H1 (cell line): ENCODE measurements around the gene APBA2. TPM values are rescaled to one million over a fixed set of nuclear protein-coding genes. Genes with fewer than 3 reads are reported as not detected.

ENCODE experiments used
- CTCF ChIA-PET: fragments of 300-600 bp; sonication (Branson Sonifier 250); formaldehyde crosslinking; loops from one replicate; lab custom pipeline; 2021; ENCODE audit not compliant: partially characterized antibody; lab: Charles Lee
- POLR2A ChIA-PET: fragments of 300-600 bp; sonication (Branson Sonifier 250); formaldehyde crosslinking; loops from one replicate; lab custom pipeline; 2021; ENCODE audit warnings: inconsistent platforms; ENCODE audit not compliant: partially characterized antibody; lab: Charles Lee
- DNase-seq, 2 experiments: peaks; one replicate each; pipeline versions ENCODE4 v3.0.0 to v3.0.0-alpha.2; 2010 to 2022; ENCODE audit warnings: low spot score in 2 of 2, low read depth in 1 of 2, mixed read lengths in 1 of 2
- FAIRE-seq: peaks from 2 replicates; lab custom pipeline; 2011; peaks lifted over from hg19 to GRCh38; lab: Jason Lieb, UNC
- H2AFZ ChIP-seq: 2 replicates; pipeline ENCODE4 v1.8.1; 2012; ENCODE audit warnings: low read length, inconsistent platforms
- H2AK5ac ChIP-seq: 2 replicates; pipeline ENCODE4 v1.6.1; 2013; ENCODE audit warnings: low read depth, low read length
- H2BK120ac ChIP-seq: replicated peaks from 2 replicates; pipeline ENCODE3; 2013; ENCODE audit warnings: low read depth, low read length, inconsistent platforms
- H2BK12ac ChIP-seq: 2 replicates; pipeline ENCODE4 v1.6.1; 2013; ENCODE audit warnings: low read depth, low read length
- H2BK15ac ChIP-seq: 2 replicates; pipeline ENCODE4 v1.6.1; 2013; ENCODE audit warnings: low read length
- H2BK20ac ChIP-seq: 2 replicates; pipeline ENCODE4 v1.6.1; 2013; ENCODE audit warnings: low read length
- H2BK5ac ChIP-seq: 2 replicates; pipeline ENCODE4 v1.6.1; 2013; ENCODE audit warnings: low read depth, low read length
- H3K14ac ChIP-seq: 2 replicates; pipeline ENCODE4 v1.6.1; 2013; ENCODE audit warnings: inconsistent platforms; ENCODE audit not compliant: insufficient read length
- H3K18ac ChIP-seq: 2 replicates; pipeline ENCODE4 v1.6.1; 2013; ENCODE audit warnings: low read length; ENCODE audit errors: extremely low read depth
- H3K23ac ChIP-seq: 2 replicates; pipeline ENCODE4 v1.6.1; 2013; ENCODE audit warnings: inconsistent platforms; ENCODE audit not compliant: insufficient read length
- H3K23me2 ChIP-seq: 2 replicates; pipeline ENCODE4 v1.6.1; 2013; ENCODE audit warnings: low read depth, low read length
- H3K27ac ChIP-seq: 2 replicates; pipeline ENCODE4 v1.6.1; 2011; ENCODE audit warnings: low read depth, low read length, inconsistent platforms
- H3K27me3 ChIP-seq, 4 experiments: replicated peaks in 1 of 4; 1 replicate in 1 of 4; 2 replicates in 3 of 4; pipeline versions ENCODE4 v1.6.1 to v1.8.1; 2011 to 2013; ENCODE audit warnings: low read length in 3 of 4, mild to moderate bottlenecking in 3 of 4, inconsistent platforms in 2 of 4, mixed read lengths in 2 of 4, moderate library complexity in 1 of 4; ENCODE audit not compliant: control insufficient read depth in 3 of 4, insufficient read depth in 3 of 4; ENCODE audit errors: extremely low read depth in 1 of 4
- H3K36me3 ChIP-seq, 4 experiments: 2 replicates each; pipeline versions ENCODE4 v1.6.1 to v1.8.1; 2011 to 2013; ENCODE audit warnings: mild to moderate bottlenecking in 4 of 4, low read length in 3 of 4, moderate library complexity in 2 of 4, control low read depth in 1 of 4, inconsistent platforms in 1 of 4; ENCODE audit not compliant: insufficient read depth in 4 of 4, control insufficient read depth in 2 of 4
- H3K4ac ChIP-seq: replicated peaks from 2 replicates; pipeline ENCODE3; 2013; ENCODE audit warnings: low read length, low read depth, mixed read lengths, inconsistent platforms; ENCODE audit not compliant: insufficient read length
- H3K4me1 ChIP-seq, 4 experiments: replicated peaks in 1 of 4; 1 replicate in 1 of 4; 2 replicates in 3 of 4; pipeline versions ENCODE4 v1.6.1 to v1.8.1; 2011 to 2013; ENCODE audit warnings: low read length in 3 of 4, inconsistent platforms in 2 of 4, mixed read lengths in 1 of 4; ENCODE audit not compliant: insufficient read depth in 4 of 4, control insufficient read depth in 3 of 4
- H3K4me2 ChIP-seq, 2 experiments: 2 replicates each; pipeline versions ENCODE4 v1.6.1 to v1.8.1; 2011 to 2013; ENCODE audit warnings: low read depth in 2 of 2, low read length in 2 of 2, control low read depth in 1 of 2, inconsistent platforms in 1 of 2, mild to moderate bottlenecking in 1 of 2; ENCODE audit not compliant: insufficient read depth in 1 of 2
- H3K4me3 ChIP-seq, 4 experiments: fragments of 200-600, 300-600 bp in 1 of 4; sonication (generic), shearing (Covaris generic), sonication (Bioruptor Twin) in 1 of 4; 2 replicates each; pipeline versions ENCODE4 v1.5.1 to v1.8.1; 2011 to 2016; ENCODE audit warnings: low read length in 4 of 4, low read depth in 3 of 4, control low read depth in 2 of 4, inconsistent platforms in 2 of 4, mild to moderate bottlenecking in 2 of 4, mixed read lengths in 1 of 4, moderate library complexity in 1 of 4; ENCODE audit not compliant: insufficient read depth in 2 of 4; ENCODE audit errors: extremely low read depth in 1 of 4
- H3K56ac ChIP-seq: replicated peaks from 2 replicates; pipeline ENCODE3; 2013; ENCODE audit warnings: low read depth, mild to moderate bottlenecking, mixed read lengths, low read length, inconsistent platforms; ENCODE audit not compliant: insufficient read length
- H3K79me1 ChIP-seq: 2 replicates; pipeline ENCODE4 v1.6.1; 2013; ENCODE audit warnings: low read depth, low read length, control low read depth
- H3K79me2 ChIP-seq, 2 experiments: 2 replicates each; pipeline versions ENCODE4 v1.6.1 to v1.8.1; 2012 to 2013; ENCODE audit warnings: low read length in 2 of 2, mild to moderate bottlenecking in 2 of 2, inconsistent platforms in 1 of 2; ENCODE audit not compliant: insufficient read depth in 2 of 2, control insufficient read depth in 1 of 2
- H3K9ac ChIP-seq, 4 experiments: replicated peaks in 1 of 4; 1 replicate in 1 of 4; 2 replicates in 3 of 4; pipeline versions ENCODE4 v1.6.1 to v1.8.1; 2011 to 2013; ENCODE audit warnings: low read depth in 3 of 4, low read length in 3 of 4, control low read depth in 2 of 4, mild to moderate bottlenecking in 2 of 4, moderate library complexity in 2 of 4, inconsistent platforms in 1 of 4; ENCODE audit errors: extremely low read depth in 1 of 4
- H3K9me3 ChIP-seq, 2 experiments: 2 replicates each; pipeline versions ENCODE4 v1.6.1 to v1.8.1; 2012 to 2013; ENCODE audit warnings: mild to moderate bottlenecking in 2 of 2, moderate library complexity in 2 of 2, control low read depth in 1 of 2, inconsistent platforms in 1 of 2, low read depth in 1 of 2, low read length in 1 of 2, mixed read lengths in 1 of 2; ENCODE audit not compliant: insufficient read depth in 2 of 2
- H4K20me1 ChIP-seq, 2 experiments: replicated peaks in 1 of 2; 2 replicates each; pipeline versions ENCODE3 to v1.8.1; 2011 to 2013; ENCODE audit warnings: inconsistent platforms in 2 of 2, low read length in 2 of 2, mild to moderate bottlenecking in 1 of 2; ENCODE audit not compliant: insufficient read depth in 2 of 2, control insufficient read depth in 1 of 2
- H4K5ac ChIP-seq: 2 replicates; pipeline ENCODE4 v1.6.1; 2013; ENCODE audit warnings: low read length, low read depth, mixed read lengths, inconsistent platforms; ENCODE audit not compliant: insufficient read length
- H4K8ac ChIP-seq: 2 replicates; pipeline ENCODE4 v1.8.0; 2013; ENCODE audit warnings: mild to moderate bottlenecking, moderate library complexity, low read length, inconsistent platforms; ENCODE audit not compliant: insufficient read depth; ENCODE audit errors: extremely low read depth
- H4K91ac ChIP-seq: replicated peaks from 2 replicates; pipeline ENCODE3; 2013; ENCODE audit warnings: low read length, mixed read lengths, inconsistent platforms; ENCODE audit not compliant: insufficient read length
- BACH1 ChIP-seq: IDR thresholded peaks from 2 replicates; pipeline ENCODE4 v1.6.1; 2012; ENCODE audit warnings: low read length, improper control_type of control experiment
- CBX5 ChIP-seq: fragments of 300-800, 300-1000 bp; sonication (generic); IDR thresholded peaks from 2 replicates; pipeline ENCODE4 v1.7.1; 2016; ENCODE audit warnings: antibody characterized with exemption, low read length, low read depth
- CHD1 ChIP-seq: IDR thresholded peaks from 2 replicates; pipeline ENCODE4 v1.6.1; 2012; ENCODE audit warnings: low read depth, low read length, improper control_type of control experiment
- CTCF ChIP-seq, 3 experiments: IDR thresholded peaks; 1 replicate in 2 of 3; 2 replicates in 1 of 3; pipeline versions ENCODE4 v1.5.1 to v1.6.1; 2011; ENCODE audit warnings: low read length in 3 of 3, mild to moderate bottlenecking in 3 of 3, inconsistent platforms in 2 of 3, low read depth in 1 of 3, moderate library complexity in 1 of 3; ENCODE audit not compliant: insufficient read depth in 1 of 3; ENCODE audit errors: control extremely low read depth in 1 of 3
- EGR1 ChIP-seq: IDR thresholded peaks from 2 replicates; pipeline ENCODE4 v1.6.1; 2011; ENCODE audit warnings: low read depth, low read length, borderline replicate concordance
- HDAC2 ChIP-seq, 2 experiments: fragments of 300-600 bp in 1 of 2; sonication (generic) in 1 of 2; IDR thresholded peaks; 2 replicates each; pipeline ENCODE4 v1.6.1; 2011 to 2012; ENCODE audit warnings: low read depth in 2 of 2, low read length in 2 of 2, mild to moderate bottlenecking in 2 of 2, moderate library complexity in 2 of 2, borderline replicate concordance in 1 of 2, inconsistent platforms in 1 of 2
- RAD21 ChIP-seq, 2 experiments: IDR thresholded peaks in 1 of 2; conservative IDR thresholded peaks in 1 of 2; 2 replicates each; pipeline ENCODE4 v1.6.1; 2011; ENCODE audit warnings: low read depth in 2 of 2, low read length in 2 of 2, improper control_type of control experiment in 1 of 2, inconsistent platforms in 1 of 2, mild to moderate bottlenecking in 1 of 2, moderate library complexity in 1 of 2
- TCF12 ChIP-seq: IDR thresholded peaks from 2 replicates; pipeline ENCODE4 v1.6.1; 2011; ENCODE audit warnings: low read depth, mild to moderate bottlenecking, low read length
- TEAD4 ChIP-seq: IDR thresholded peaks from 2 replicates; pipeline ENCODE4 v1.6.1; 2012; ENCODE audit warnings: low read depth, low read length, inconsistent platforms, mixed read lengths
- WGBS, 2 experiments: shearing (Covaris generic) in 1 of 2; methylation state at CpG; one replicate each; pipeline versions ENCODE4 v1.1.6 to v1.1.7; 2013 to 2015; ENCODE audit warnings: low lambda C conversion rate in 2 of 2, mixed read lengths in 2 of 2, inconsistent platforms in 1 of 2, low coverage in 1 of 2, missing lambda C conversion rate in 1 of 2; ENCODE audit not compliant: insufficient replicate concordance in 2 of 2, insufficient coverage in 1 of 2, insufficient read length in 1 of 2; ENCODE audit errors: extremely low coverage in 1 of 2, missing lambda C conversion rate in 1 of 2; 5-methylcytosine and 5-hydroxymethylcytosine counted together
- polyA plus RNA-seq, 7 experiments: library from polyadenylated mRNA; depleted of rRNA in 3 of 7; stranded (reverse) in 5 of 7; unstranded in 2 of 7; fragments of >200 nt in 5 of 7; fragments of 200-250 nt in 2 of 7; gene quantifications; 1 replicate in 5 of 7; 2 replicates in 1 of 7; 4 replicates in 1 of 7; pipeline versions ENCODE4 v1.2.1 to v1.2.3, GENCODE V29; 2011 to 2013; ENCODE audit warnings: missing spikeins in 2 of 7, mixed read lengths in 2 of 7
- total RNA-seq: library from RNA; stranded (reverse); fragmentation: NEBNext Ultra II Directional; extraction: Animal tissue kit (Norgen Biotek cat#: 25700); gene quantifications from 2 replicates; pipeline ENCODE4 v1.2.1, GENCODE V29; 2021
- TF ChIP-seq, protein P1 (sequence below): IDR thresholded peaks from 2 replicates; pipeline ENCODE4 v1.6.1; 2011; ENCODE audit warnings: low read length, improper control_type of control experiment

Gene APBA2
- total and polyA plus RNA-seq, 2 of the 8 experiments (the other 6 are each of a cell fraction or from before 2014, with no cell fraction given) = 15.5 to 19.0 TPM

- Histone ChIP-seq H3K79me1 (no peaks in the 10 kb centered on the region), H3K27ac (no peak overlapping the region), H3K27me3 (no peaks in the 10 kb centered on the region; a peak in 1 of 7 replicates), H2AFZ (no peak overlapping the region), H2BK12ac (no peak overlapping the region), H3K14ac (no peak overlapping the region), H3K23ac (no peak overlapping the region), H3K4ac (no peak overlapping the region), H2AK5ac (no peak overlapping the region), H3K9me3 (no peaks in the 10 kb centered on the region), H3K23me2 (no peaks in the 10 kb centered on the region), H4K5ac (no peak overlapping the region), H3K9ac (no peak overlapping the region), H4K8ac (no peak overlapping the region), H2BK5ac (no peak overlapping the region), H3K4me2 (no peak overlapping the region), H4K20me1 (no peaks in the 10 kb centered on the region), H3K79me2 (no peaks in the 10 kb centered on the region), H2BK15ac (no peak overlapping the region), H3K18ac (no peak overlapping the region), H2BK120ac (no peak overlapping the region), H4K91ac (no peak overlapping the region), H3K4me1 (peaks cover 2 to 5% (median 4%) of the 10 kb centered on the region in 4 experiments; a peak in 5 of 7 replicates), H2BK20ac (no peak overlapping the region), H3K36me3 (no peaks in the 10 kb centered on the region), H3K56ac (no peak overlapping the region), H3K4me3 (no peak overlapping the region)
- WGBS, 2 experiments = 93% methylated on average over 4 of the region's 4 CpGs; no CpG with 5 or more reads in 1 of the 2 experiments
- FAIRE-seq (no peak), DNase-seq (no peak)
- ChIA-PET POLR2A (no interaction called here), CTCF (interaction anchor here (1.5 to 6.0 kb wide), 6 partner anchors 9 to 118 kb away, joined by 3 to 46 read pairs (median 8); no protein-coding TSS in a partner anchor)
- TF ChIP-seq TEAD4 = no peak
- TF ChIP-seq BACH1 = no peak
- TF ChIP-seq RAD21 (IDR thresholded peaks at IDR 0.05 in 1 of 2, conservative IDR thresholded peaks at IDR 0.05 in 1 of 2; ENCODE audit: low read depth in 2 of 2, low read length in 2 of 2) = no peak
- TF ChIP-seq TCF12 = no peak
- no peak for TF ChIP-seq CBX5
- TF ChIP-seq EGR1 = no peak
- TF ChIP-seq CTCF (IDR thresholded peaks at IDR 0.05; ENCODE audit: control extremely low read depth in 1 of 3, insufficient read depth in 1 of 3, low read depth in 1 of 3, low read length in 3 of 3) = no peak
- TF ChIP-seq CHD1 = no peak
- TF ChIP-seq, protein P1, sequence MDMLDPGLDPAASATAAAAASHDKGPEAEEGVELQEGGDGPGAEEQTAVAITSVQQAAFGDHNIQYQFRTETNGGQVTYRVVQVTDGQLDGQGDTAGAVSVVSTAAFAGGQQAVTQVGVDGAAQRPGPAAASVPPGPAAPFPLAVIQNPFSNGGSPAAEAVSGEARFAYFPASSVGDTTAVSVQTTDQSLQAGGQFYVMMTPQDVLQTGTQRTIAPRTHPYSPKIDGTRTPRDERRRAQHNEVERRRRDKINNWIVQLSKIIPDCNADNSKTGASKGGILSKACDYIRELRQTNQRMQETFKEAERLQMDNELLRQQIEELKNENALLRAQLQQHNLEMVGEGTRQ = no peak
- no peak for TF ChIP-seq HDAC2 (IDR thresholded peaks at IDR 0.05; ENCODE audit: borderline replicate concordance in 1 of 2, low read depth in 2 of 2, low read length in 2 of 2)
Measured at GRCh38 chr15:28981921-28982320, 96.1 kb downstream of the APBA2 start.
